PC-3 (cell line): ENCODE results near the gene POLD4. TPM values are rescaled to one million over a fixed set of nuclear protein-coding genes. Genes with fewer than 3 reads are reported as not detected.
A peak's percentile ranks its signal among the peaks of the same experiment; 100 is the strongest.

ENCODE experiments used
- ATAC-seq: fragments of 200-7000 bp; cut with Tn5 transposase; 2 replicates; pipeline ENCODE4 v1.9.1; 2020; ENCODE audit warnings: mild to moderate bottlenecking, moderate library complexity
- BruUV-seq: library from RNA; stranded (reverse); fragments of 400-500 nt; replicated peaks from 2 replicates; lab custom pipeline; 2021; lab: Mats Ljungman, UMichigan
- CTCF ChIA-PET: fragments of 300-600 bp; sonication (Branson Sonifier 250); formaldehyde crosslinking; loops from one replicate; lab custom pipeline; 2022; ENCODE audit warnings: antibody characterized with exemption; lab: Charles Lee
- POLR2A ChIA-PET: fragments of 300-600 bp; sonication (Branson Sonifier 250); formaldehyde crosslinking; loops from one replicate; lab custom pipeline; 2022; ENCODE audit warnings: antibody characterized with exemption; ENCODE audit not compliant: unreplicated experiment; lab: Charles Lee
- DNase-seq: peaks from one replicate; pipeline ENCODE4 v3.0.0-alpha.2; 2015
- H2AFZ ChIP-seq: fragments of 300-600 bp; sonication (generic); 2 replicates; pipeline ENCODE4 v1.6.0; 2016; ENCODE audit warnings: antibody characterized with exemption, low read length
- H3F3A ChIP-seq: fragments of 300-600 bp; sonication (generic); one replicate; pipeline ENCODE4 v1.6.0; 2017; ENCODE audit warnings: antibody characterized with exemption, low read length, control low read depth, mild to moderate bottlenecking; ENCODE audit not compliant: unreplicated experiment
- H3K27ac ChIP-seq: fragments of 300-600 bp; sonication (generic); 2 replicates; pipeline ENCODE4 v1.5.1; 2016; ENCODE audit warnings: mild to moderate bottlenecking, low read length
- H3K27me3 ChIP-seq: fragments of 300-600 bp; sonication (generic); 2 replicates; pipeline ENCODE4 v1.6.1; 2016; ENCODE audit warnings: low read length, mixed read lengths
- H3K36me3 ChIP-seq: fragments of 300-600 bp; sonication (generic); 2 replicates; pipeline ENCODE4 v1.6.1; 2016; ENCODE audit warnings: low read depth, mixed run types, low read length, mixed read lengths
- H3K4me1 ChIP-seq: fragments of 300-600 bp; sonication (generic); 2 replicates; pipeline ENCODE4 v1.5.1; 2016; ENCODE audit warnings: low read length; ENCODE audit not compliant: insufficient read depth
- H3K4me2 ChIP-seq: fragments of 300-600 bp; sonication (generic); 2 replicates; pipeline ENCODE4 v1.6.0; 2016; ENCODE audit warnings: low read length
- H3K4me3 ChIP-seq: fragments of 300-600 bp; sonication (generic); 2 replicates; pipeline ENCODE4 v1.5.1; 2016; ENCODE audit warnings: mild to moderate bottlenecking, low read length, mixed read lengths
- H3K79me2 ChIP-seq: fragments of 300-600 bp; sonication (generic); 2 replicates; pipeline ENCODE4 v1.6.1; 2017; ENCODE audit warnings: low read length, mixed read lengths
- H3K9ac ChIP-seq: fragments of 300-600 bp; sonication (generic); 2 replicates; pipeline ENCODE4 v1.6.0; 2016; ENCODE audit warnings: mild to moderate bottlenecking, low read length
- H3K9me2 ChIP-seq: fragments of 300-600 bp; sonication (generic); replicated peaks from 2 replicates; pipeline ENCODE4 v1.6.1; 2016; ENCODE audit warnings: mixed run types, low read length, mixed read lengths
- H3K9me3 ChIP-seq: fragments of 300-600 bp; sonication (generic); 2 replicates; pipeline ENCODE4 v1.6.1; 2016; ENCODE audit warnings: low read length, mixed read lengths
- H4K20me1 ChIP-seq: fragments of 300-600 bp; sonication (generic); 2 replicates; pipeline ENCODE4 v1.6.1; 2016; ENCODE audit warnings: low read length, mixed read lengths
- EZH2 ChIP-seq: fragments of 300-600 bp; sonication (generic); IDR thresholded peaks from one replicate; pipeline ENCODE4 v1.6.1; 2017; ENCODE audit warnings: antibody characterized with exemption, mild to moderate bottlenecking, low read length; ENCODE audit not compliant: unreplicated experiment
- EZH2phosphoT487 ChIP-seq: fragments of 300-600 bp; sonication (generic); IDR thresholded peaks from 2 replicates; pipeline ENCODE4 v1.6.1; 2018; ENCODE audit warnings: mild to moderate bottlenecking, antibody characterized with exemption, low read length, borderline replicate concordance
- intact Hi-C: fragments of 100-400 bp; cut with micrococcal nuclease; formaldehyde crosslinking; loops from 2 replicates; pipeline ENCODE4 v1.9.0; 2023
- total RNA-seq: library from RNA; depleted of rRNA; stranded (reverse); fragments of >200 nt; gene quantifications from 2 replicates; pipeline ENCODE4 v1.2.3, GENCODE V29; 2014
- TF ChIP-seq, protein P1 (sequence below): fragments of 300-600 bp; sonication (generic); conservative IDR thresholded peaks from 2 replicates; pipeline ENCODE4 v1.5.1; 2017; ENCODE audit warnings: antibody characterized with exemption, low read depth, mild to moderate bottlenecking, low read length

The POLD4 gene
- total RNA-seq, 1 experiment from 2014 or later = 81.5 TPM

DNA sequence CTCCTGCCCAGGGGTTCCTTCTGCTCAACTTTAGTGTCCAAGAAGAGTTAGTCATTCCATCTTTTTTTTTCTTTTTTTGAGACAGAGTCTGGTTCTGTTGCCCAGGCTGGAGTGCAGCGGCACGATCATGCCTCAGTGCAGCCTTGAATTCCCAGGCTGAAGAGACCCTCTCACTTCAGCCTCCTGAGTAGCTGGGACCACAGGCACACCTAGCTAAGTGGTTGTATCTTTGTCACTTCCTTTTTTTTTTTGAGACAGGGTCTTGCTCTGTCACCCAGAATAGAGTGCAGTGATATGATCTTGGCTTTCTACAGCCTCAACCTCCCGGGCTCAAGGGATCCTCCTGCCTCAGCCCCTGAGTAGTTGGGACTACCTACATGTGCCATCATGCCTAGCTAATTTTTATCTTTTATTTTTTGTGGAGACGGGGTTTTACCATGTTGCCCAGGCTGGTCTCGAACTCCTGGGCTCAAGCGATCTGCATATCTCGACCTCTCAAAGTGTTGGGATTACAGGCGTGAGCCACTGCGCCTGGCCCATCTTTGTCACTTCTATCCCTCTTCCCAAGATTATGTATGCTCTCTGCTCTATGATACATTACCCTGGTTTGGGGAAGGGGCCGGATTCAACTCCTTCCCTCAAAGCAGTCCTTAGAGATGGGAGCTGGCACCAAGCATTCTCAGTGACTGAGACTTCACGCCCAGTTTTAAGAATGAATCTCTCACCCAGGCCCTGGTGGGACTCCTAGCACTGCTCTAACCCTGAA, 40.0 kb downstream of the POLD4 start:
- Histone ChIP-seq H3K4me2 (peak overlapping the region; percentile 68), H3K27me3 (no peaks in the 10 kb centered on the region), H3K4me3 (peak overlapping the region; percentile 11; the same call in 1 of the 2 replicates), H3K4me1 (peaks cover 24% of the 10 kb centered on the region), H2AFZ (peak overlapping the region; percentile 1; the same call in 1 of the 2 replicates), H3K9ac (peak overlapping the region; percentile 69), H3K27ac (peak overlapping the region; percentile 95), H3K79me2 (peaks cover 4% of the 10 kb centered on the region), H3K36me3 (peaks cover 7% of the 10 kb centered on the region; the same call in 1 of the 2 replicates), H3K9me2 (no peaks in the 10 kb centered on the region), H3F3A (peaks cover 5% of the 10 kb centered on the region), H4K20me1 (no peaks in the 10 kb centered on the region), H3K9me3 (no peaks in the 10 kb centered on the region)
- POLR2A ChIA-PET = no interaction called here
- DNase-seq (no peak), ATAC-seq (no peak)
- CTCF ChIA-PET = interaction anchor here (0.5 to 0.6 kb wide), 2 partner anchors 146 to 194 kb away, joined by 3 read pairs; partner anchors contain the start of gene KDM2A
- intact Hi-C loops = no loop called here
- TF ChIP-seq, protein P1, sequence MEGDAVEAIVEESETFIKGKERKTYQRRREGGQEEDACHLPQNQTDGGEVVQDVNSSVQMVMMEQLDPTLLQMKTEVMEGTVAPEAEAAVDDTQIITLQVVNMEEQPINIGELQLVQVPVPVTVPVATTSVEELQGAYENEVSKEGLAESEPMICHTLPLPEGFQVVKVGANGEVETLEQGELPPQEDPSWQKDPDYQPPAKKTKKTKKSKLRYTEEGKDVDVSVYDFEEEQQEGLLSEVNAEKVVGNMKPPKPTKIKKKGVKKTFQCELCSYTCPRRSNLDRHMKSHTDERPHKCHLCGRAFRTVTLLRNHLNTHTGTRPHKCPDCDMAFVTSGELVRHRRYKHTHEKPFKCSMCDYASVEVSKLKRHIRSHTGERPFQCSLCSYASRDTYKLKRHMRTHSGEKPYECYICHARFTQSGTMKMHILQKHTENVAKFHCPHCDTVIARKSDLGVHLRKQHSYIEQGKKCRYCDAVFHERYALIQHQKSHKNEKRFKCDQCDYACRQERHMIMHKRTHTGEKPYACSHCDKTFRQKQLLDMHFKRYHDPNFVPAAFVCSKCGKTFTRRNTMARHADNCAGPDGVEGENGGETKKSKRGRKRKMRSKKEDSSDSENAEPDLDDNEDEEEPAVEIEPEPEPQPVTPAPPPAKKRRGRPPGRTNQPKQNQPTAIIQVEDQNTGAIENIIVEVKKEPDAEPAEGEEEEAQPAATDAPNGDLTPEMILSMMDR = no peak
- TF ChIP-seq EZH2 = no peak
- no peak for TF ChIP-seq EZH2phosphoT487
- BruUV-seq = TSS peak; percentile 42

DNA sequence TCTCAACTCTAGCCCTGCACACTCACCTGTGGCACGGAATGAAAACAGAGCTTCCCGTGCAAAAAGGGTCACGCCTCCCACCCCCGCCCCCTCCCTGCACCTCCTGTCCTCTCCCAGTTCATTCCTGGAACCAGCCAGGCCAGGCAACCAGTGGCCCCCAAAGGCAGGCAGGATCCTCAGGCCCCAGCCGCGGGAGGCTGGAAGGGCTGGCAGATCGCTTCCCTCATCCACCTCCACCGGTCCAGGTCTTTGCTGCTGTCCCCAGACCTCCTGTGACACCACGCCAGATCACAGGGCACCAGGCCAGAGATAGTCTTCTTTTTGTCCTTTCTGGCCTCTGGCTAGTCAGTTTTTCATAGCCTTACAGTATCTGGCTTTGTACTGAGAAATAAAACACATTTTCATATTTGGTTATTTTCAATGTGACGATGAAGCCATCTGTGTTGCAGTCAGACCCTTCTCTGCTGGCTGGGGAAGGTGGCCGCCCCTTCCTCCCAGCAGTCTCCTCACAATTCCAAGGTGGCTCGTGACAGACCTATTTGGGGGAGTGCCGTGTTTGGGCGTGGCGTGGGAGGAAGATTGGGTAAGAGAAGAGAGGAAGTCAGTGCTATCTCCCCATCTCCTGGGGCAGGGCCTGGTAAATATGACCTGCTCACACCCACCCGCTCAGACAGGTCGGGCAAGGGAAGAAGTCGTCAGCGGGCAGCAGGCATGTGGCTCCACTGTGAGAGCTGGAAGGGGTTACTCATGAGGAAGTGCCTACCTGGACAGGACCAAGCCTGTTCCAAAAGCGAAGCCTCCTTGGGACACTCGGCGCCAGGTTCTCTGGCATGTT, 40.9 kb downstream of the POLD4 start:
- H3K36me3 ChIP-seq = peaks cover 7% of the 10 kb centered on the region; the same call in 1 of the 2 replicates
- peak overlapping the region; percentile 11; the same call in 1 of the 2 replicates for H3K4me3 ChIP-seq
- ChIA-PET POLR2A (no interaction called here), CTCF (interaction anchor here (0.6 kb wide), 1 partner anchor 193 kb away, joined by 3 read pairs; the partner anchor contains the start of gene KDM2A)
- TF ChIP-seq, protein P1 = no peak
- TF ChIP-seq EZH2phosphoT487 (no peak), EZH2 (no peak)
- H2AFZ ChIP-seq = 0 out of 2 replicates have a peak overlapping the region, but pooled peaks have one; percentile 1
- H3K9ac ChIP-seq = peak overlapping the region; percentile 69
- BruUV-seq = no TSS peak
- ATAC-seq (peak; percentile 58), DNase-seq (peak; percentile 96)
- H3K27me3 ChIP-seq = no peaks in the 10 kb centered on the region
- no peaks in the 10 kb centered on the region for H3K79me2 ChIP-seq
- peaks cover 23% of the 10 kb centered on the region for H3K4me1 ChIP-seq
- H3K4me2 ChIP-seq = peak overlapping the region; percentile 68
- H3F3A ChIP-seq = peaks cover 5% of the 10 kb centered on the region
- no peaks in the 10 kb centered on the region for H3K9me3 ChIP-seq
- intact Hi-C loops = loop anchor here (1.0 kb wide), 1 partner anchor 9 kb away; the partner anchor contains the start of gene SSH3
- peak overlapping the region; percentile 95 for H3K27ac ChIP-seq
- H4K20me1 ChIP-seq = no peaks in the 10 kb centered on the region
- H3K9me2 ChIP-seq = no peaks in the 10 kb centered on the region
